HG03571 (cell line): ENCODE results near the gene TPCN2.

Source experiments
- ATAC-seq: cut with Tn5 transposase; IDR thresholded peaks from one replicate; pipeline ENCODE4 v1.9.1; 2021; ENCODE audit not compliant: unreplicated experiment

The TPCN2 gene

GRCh38 chr11:69091638-69092165, 43.0 kb downstream of the TPCN2 start:
- ATAC-seq, result no peak

DNA sequence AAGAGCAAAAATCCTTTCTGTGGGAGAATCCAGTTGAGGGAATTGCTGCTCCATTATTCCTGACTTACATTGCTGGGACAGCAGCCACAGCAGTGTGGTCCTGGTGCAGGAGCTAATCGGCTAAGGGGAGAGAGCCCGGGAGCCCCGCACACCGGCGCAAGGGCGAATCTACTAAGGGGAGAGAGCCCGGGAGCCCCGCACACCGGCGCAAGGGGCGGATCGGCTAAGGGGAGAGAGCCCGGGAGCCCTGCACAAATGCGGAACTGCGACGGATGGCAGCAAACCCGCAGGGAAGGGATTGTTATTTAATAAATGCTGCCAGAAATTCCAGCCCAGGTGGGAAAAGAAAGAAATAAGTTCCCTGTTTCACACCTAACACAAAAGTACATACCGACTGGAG, 43.5 kb downstream of the TPCN2 start:
- ATAC-seq, result no peak

GRCh38 chr11:69093106-69093505, 44.4 kb downstream of the TPCN2 start:
- no peak for ATAC-seq

- no peak for ATAC-seq
Observed at GRCh38 chr11:69094111-69094914, 45.6 kb downstream of the TPCN2 start.

- ATAC-seq, result no peak
Observed at GRCh38 chr11:69094915-69095290, 46.2 kb downstream of the TPCN2 start.

- ATAC-seq, result no peak
Observed at GRCh38 chr11:69095300-69095699, 46.6 kb downstream of the TPCN2 start.

GRCh38 chr11:69096473-69096872, 47.7 kb downstream of the TPCN2 start:
- no peak for ATAC-seq

DNA sequence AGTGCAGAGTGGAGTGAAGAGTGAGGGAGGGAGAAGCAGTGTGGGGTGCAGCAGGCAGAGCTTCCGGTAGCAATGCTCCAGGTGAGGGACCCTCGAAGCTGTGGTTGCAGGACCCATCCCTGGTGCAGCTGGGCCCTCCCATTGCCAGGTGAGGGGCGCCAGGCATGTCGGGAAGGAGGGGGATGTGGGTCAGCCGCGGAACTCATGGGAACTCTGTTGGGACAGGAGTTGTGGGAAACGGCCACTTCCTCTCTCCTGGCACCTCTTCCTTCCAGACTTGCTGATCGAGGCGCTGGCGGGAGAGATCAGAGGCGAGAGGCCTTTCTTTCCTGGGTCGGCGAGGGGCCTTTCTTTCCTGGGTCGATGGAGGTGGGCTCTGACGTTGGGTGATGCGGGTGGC, 48.5 kb downstream of the TPCN2 start:
- no peak for ATAC-seq

- ATAC-seq, result no peak
Observed at GRCh38 chr11:69099180-69099579, 50.4 kb downstream of the TPCN2 start.

DNA sequence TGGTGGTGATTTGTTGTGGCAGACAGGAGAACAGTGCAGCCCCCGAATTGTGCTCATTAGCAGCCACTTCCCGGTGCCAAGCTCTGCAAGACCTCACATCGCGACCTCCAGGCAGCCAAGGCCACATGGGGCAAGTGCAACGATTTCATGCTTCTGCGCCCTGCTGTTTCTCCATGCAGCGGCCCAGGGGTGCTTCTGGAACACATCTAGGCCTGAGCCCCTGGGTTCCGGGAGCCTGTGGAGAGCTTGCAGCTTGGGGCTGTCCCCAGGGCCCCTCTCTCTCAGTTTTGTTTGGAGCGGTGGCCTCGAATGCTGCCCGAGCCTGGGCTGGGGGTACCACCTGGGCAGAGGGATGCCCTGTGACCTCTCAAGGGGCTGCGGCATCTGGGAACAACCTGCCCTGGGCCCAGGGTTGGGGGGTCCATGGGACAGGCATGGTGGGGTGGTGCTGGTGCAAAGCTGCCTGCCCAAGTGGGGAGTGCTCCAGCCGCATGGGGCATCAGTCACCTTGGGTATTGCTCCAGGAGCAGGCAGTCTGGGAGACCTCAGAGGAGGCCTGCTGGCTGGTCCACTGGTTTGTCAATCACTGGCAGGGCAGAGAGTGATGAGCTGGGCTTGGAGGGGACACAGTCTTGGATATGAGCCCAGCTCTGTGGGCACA, 51.9 kb downstream of the TPCN2 start:
- no peak for ATAC-seq

DNA sequence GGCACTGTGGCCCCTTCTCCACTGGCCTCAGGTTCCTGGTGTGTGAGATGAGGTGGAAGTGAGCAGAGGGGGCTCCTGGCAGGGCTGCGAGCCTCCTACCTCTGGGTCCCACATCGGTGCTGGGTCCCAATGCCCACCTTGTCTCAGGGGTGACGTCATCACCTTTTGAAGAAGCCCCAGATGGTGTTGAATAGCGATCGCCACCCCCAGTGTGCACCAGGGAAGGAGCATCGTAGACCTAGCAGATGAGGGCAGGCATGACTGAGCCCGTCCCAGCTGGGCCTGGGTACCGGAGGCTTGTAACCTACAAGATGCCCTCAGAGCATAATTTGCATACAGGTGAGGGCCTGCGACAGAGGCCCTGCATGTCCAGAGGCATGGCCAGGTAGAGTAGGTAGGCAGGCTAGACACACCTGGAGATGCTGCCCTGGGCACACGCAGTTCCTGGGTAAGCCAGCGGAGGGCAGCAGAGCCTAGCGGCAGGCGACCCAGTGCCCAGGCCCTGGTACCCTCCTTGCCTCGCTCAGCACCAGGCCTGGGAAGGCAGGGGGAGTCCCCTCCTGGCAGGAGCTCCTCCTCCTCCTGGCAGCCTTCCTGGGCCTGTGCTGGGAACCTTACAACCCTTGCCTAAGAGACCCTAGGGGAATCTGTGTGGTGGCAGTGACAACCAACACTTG, 52.5 kb downstream of the TPCN2 start:
- ATAC-seq, result no peak

DNA sequence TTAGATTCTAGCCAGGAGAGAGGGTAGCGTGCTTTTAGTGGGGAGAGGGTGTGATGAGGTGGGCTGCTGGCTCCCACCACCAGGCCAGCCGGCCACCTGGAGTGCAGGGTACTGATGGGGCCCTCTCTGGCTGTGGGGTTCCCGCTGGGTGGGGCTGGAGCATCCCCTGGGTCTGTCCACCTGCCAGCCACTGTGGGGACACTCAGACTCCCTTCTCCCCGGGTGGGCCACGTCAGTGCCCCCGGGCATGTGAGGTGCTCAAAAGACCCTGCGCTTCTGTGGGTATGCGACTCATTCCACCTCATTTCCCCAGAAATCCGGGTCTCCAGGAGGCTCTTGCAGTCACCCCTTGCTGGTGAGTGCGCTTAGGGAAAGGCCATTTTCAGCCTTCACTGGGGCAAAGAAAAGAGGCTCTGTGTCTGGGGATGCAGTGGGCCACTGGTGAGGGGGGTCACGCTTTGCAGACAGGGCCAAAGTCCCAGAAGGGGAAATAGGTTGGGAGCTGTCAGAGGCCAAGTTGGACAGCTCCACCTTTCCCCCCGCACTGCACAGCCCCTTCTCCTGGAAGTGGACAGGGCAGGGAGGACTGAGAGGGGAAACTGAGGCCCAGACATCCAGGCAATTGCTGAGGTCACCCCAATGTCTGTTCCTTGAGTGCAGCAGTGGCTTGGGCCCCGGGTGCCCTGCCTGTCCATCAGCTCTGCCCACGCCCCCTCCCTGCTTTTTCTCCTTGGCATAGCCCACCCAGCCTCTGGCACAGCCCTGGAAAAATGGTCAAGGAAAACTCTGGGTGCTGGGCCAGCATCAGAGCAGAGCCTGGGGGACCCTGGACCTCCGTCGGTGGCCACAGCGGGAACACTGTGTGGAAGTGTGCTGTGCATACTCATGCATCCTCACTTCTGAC, 53.3 kb downstream of the TPCN2 start:
- ATAC-seq, result no peak

GRCh38 chr11:69102732-69103615, 54.2 kb downstream of the TPCN2 start:
- ATAC-seq, result no peak

DNA sequence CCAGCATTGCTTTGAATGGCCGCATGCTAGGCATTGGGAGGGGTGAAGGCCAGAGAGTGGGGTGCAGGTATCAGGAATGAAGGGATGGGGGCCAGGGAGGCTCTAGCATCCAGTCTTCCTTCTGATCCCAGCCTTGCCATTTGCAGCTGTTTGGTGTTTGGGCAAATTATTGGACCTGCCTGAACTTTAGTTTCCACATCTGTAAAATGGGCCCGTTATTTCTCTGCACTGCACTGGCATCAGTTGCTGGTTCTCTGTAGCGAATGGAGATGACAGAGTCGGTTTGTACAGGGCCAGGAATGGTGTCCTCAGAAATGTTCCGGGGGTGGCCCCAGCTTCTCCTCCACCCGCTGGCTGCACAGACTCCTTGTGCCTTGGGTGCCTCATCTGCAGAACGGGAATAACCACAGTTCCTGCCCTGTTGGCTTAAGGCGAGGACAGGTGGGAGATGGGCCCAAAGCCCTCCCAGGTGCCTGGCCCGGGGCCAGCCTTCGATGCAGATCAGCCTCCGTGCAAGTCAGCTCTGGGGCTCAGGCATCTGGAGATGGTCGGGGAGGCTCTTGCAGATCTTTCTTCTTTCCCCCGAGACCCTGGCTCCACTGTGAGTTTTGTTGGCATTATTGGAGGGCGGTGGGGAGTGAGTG, 55.6 kb downstream of the TPCN2 start:
- ATAC-seq, result no peak

DNA sequence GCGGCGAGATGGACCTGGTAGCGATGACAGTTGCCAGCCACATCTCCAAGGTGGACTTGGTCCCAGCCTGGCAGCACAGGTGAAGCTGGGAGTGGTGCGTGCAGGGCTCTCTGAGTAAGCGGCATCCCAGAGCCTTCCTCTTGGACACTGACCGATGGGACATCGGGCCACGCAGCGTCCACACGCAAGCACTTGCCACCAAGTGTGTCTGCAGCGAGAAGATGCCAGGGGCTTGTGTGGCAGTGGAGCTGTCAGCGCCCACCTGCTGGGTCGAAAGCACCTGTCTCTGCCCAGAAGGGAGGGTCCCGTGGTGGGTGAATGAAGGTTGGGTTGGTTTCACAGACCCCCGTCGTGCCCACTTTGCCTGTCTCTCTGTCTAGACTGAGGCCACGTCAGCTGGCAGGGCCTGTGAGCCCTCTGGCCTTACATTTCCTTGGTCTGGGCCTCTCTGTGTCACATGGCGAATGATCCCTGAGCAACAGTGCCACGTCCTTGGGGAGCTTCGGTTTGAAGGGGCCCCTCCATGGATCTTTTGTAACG, 56.2 kb downstream of the TPCN2 start:
- ATAC-seq, result no peak

DNA sequence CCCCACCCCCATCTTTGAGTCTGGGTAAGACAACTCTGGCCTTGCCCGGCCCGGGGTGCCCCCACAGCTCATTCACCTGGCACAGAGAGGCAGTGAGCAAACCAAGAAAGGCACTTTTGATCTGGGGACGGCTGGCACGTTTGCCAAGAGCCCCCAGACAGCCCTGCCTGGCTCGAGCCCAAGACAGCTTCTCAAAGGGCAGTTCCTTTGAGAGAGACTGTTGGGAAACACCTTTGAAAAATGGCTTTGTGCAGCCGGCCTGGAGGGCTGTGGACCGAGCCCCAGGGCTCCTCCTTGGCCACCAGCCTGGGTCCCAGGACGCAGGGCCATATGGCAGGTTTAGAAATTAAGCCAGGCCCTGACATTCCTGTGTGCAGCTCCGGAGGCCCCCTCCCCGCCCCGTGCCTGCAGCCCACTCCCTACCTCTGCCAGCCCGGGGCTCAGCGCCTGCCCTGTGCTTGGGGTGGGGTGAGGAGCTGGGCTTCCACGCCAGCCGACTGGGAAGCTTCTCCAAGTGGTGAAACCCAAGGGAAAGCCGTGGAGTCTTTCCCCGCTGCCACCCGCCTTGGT, 56.8 kb downstream of the TPCN2 start:
- ATAC-seq, result no peak

DNA sequence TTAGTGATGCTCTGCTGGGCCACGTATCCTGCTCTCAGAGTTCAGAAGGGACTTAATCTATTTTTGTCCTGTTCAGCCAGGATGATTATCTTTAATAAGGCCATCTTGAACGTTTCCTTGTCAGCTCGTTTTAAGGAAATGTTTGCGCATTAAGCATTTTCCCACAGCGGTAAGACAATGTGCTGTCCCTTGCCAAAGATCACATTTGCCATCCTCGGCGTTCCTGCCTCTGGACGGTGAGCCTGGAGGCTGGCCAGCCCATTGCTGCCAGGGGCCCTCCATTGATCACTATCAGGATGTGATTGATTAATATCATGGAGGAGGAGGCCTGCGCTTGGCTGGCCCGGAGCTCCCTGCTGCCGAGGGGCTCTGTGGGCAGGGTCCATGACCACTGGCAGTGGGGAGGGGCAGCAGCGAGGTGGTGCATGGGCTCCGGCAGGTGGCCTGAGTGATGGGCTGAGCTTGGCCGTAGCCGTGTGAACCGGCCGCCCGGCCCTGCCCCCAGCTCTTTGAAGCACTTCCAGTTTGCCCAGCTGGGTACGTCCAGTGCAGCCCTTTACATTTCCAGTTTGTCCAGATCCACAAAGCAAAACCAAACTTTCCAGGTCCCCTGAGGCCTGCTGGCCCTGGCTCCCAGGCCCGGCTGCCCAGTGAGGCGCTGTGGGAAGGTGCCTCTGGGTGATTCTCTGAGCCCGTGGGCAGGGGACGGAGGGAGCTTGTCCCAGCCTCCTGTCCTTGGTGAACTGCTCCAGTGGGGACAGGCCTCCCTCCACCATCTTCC, 57.5 kb downstream of the TPCN2 start:
- no peak for ATAC-seq

- ATAC-seq, result no peak
Observed at GRCh38 chr11:69107413-69107812, 58.7 kb downstream of the TPCN2 start.
